Activated T-helper 1 cell treated with anti-CD3 and anti-CD28 coated beads, Interleukin-2, amount 50 U/mL, for 16 hours (primary cell): ENCODE data around the gene TNFAIP8.
"Not testable (repeated sequence)": the region's sequence is repeated elsewhere in the genome, so short reads cannot be mapped to it uniquely, and the experiment has no call there.

ENCODE experiments used
- DNase-seq, 2 donors: peaks; one replicate each; pipeline ENCODE4 v3.0.0-alpha.2; 2020; ENCODE audit warnings: low read depth in 1 of 2, low spot score in 1 of 2

Gene TNFAIP8

DNA sequence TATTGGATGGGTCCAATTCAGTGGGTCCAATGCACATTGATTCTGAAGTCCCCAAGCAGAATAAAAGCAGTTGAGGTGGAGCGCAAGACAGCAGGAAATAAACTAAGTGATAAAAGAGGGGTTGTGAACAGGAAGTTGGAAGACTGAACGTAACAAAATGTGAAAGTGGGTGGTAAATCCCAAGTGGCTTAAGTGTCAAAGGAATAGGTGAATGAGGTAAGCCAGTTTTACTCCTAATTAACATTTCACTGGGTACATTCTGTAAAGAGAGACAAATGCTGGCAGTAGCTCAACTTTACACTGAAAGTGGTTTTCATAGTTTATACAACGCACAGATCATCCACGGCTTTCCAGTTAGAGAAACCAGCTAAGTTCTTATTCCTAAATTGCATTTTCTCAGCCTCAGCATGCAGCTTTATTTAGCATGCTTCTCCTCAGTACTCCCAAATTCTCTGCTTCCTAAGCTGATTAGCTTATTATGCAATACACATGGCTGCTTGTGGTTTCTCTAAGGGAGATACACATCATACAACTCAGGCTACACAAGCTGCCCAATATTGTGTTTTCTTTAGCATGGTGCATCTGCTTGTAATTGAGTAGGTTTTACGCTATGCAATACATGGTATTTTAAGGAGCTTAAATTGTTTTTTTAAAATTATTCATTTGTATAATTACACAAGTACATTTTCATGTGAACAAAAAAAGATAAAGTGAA lies 62.2 kb downstream of the TNFAIP8 start:
- no peak for DNase-seq

GRCh38 chr5:119418606-119419100 lies 62.8 kb downstream of the TNFAIP8 start:
- no peak for DNase-seq

DNA sequence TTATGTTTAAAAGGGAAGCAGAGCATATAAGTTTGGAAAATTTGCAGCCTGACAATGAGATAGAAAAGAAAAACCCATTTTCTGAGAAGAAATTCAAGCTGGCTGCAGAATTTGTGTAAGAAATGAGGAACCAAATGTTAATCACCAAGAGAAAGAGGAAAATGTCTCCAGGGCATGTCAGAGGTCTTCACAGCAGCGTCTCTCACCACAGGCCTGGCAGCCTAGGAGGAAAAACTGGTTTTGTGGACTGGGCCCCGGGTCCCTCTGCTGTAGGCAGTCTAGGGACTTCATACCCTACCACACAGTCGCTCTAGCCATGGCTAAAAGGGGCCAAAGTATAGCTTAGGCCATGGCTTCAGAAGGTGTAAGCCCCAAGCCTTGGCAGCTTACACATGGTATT lies 64.3 kb downstream of the TNFAIP8 start:
- no peak for DNase-seq

DNA sequence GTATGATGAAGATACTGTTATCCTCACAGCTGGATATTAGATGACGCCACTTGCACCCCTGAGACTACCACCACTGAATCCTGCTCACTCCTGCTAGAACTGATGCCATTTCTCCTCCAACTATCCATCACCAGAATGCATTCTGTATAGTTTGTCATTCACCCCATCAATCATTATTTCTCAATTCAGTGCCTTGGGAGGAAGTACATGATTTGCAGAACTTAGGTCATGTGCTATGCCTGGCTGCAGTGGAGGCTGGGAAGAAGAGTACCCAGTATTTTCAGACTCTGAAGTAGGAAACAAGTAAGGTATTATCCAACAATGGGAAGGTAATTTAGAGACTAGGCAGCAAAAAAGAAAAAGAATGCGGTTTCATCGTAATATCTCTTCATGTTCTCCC lies 70.2 kb downstream of the TNFAIP8 start:
- no peak for DNase-seq

DNA sequence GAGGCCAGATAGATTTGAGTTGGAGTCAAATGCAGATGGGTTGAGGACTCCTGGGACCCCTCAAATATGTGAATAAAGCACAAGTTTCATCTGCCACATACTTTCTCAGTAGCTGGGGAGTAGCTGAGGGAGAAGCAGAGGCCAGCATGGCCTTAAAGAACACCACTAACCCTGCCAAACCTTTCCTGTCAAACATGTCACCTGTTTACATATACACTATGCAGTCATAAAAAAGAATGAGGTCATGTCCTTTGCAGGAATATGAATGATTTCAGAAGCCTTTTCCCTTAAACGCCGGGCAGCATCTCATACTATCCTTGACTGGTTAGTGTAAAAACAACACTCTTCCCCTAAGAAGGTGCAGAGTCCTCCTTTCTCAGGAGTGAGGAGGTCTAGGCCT lies 71.2 kb downstream of the TNFAIP8 start:
- DNase-seq, result no peak

GRCh38 chr5:119427596-119427995 lies 71.8 kb downstream of the TNFAIP8 start:
- DNase-seq, result not testable (repeated sequence)

DNA sequence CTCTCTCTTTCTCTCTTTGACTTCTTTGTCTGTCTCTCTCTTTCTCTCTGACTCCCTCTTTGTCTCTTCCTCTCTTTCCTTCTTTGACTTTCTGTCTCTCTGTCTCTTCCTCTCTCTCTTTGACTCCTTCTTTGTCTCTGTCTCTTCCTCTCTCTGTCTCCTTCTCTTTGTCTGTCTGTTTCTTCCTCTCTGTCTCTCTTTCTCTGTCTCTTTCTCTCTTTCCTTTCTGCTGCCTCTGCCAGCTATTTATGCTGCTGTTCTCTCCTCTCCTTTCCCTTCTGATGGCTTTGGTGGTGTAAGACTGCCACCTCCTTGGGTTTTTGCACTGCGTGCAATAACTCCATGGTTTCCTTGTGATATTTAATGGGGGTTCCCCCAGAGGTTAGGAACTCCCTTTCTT lies 72.3 kb downstream of the TNFAIP8 start:
- not testable (repeated sequence) for DNase-seq

GRCh38 chr5:119428574-119428973 lies 72.8 kb downstream of the TNFAIP8 start:
- DNase-seq, result not testable (repeated sequence)

- not testable (repeated sequence) for DNase-seq
Observed at GRCh38 chr5:119432674-119433237, 76.9 kb downstream of the TNFAIP8 start.

- peak; percentile 46 to 47 for DNase-seq
Observed at GRCh38 chr5:119435436-119436132, 79.8 kb downstream of the TNFAIP8 start.

GRCh38 chr5:119437785-119438586 lies 82.2 kb downstream of the TNFAIP8 start:
- not testable (repeated sequence) for DNase-seq

- not testable (repeated sequence) for DNase-seq
Observed at GRCh38 chr5:119438587-119438917, 82.7 kb downstream of the TNFAIP8 start.

DNA sequence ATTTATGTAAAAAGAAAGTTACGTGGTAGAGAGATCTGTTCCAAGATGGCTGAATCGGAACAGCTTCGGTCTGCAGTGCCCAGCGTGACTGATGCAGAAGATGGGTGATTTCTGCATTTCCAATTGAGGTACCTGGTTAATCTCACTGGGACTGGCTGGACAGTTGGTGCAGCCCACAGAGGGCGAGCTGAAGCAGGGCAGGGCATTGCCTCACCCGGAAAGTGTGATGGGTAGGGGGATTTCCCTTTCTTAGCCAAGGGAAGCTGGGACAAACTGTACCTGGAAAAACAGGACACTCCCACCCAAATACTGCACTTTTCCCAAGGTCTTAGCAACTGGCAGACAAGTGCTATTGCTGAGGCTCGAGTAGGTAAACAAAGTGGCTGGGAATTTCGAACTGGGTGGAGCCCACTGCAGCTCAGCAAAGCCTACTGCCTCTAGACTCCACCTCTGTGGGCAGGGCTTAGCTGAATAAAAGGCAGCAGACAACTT lies 83.4 kb downstream of the TNFAIP8 start:
- no peak for DNase-seq

DNA sequence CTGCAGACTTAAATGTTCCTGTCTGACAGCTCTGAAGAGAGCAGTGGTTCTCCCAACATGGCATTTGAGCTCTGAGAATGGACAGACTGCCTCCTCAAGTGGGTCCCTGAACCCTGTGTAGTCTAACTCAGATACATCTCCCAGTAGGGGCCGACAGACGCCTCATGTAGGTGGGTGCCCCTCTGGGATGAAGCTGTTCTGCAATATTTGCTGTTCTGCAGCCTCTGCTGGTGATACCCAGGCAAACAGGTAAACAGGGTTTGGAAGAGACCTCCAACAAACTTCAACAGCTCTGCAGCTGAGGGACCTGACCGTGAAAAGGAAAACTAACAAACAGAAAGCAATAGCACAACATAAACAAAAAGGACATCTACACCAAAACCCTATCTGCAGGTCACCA lies 83.8 kb downstream of the TNFAIP8 start:
- DNase-seq, result not testable (repeated sequence)

- not testable (repeated sequence) for DNase-seq
Observed at GRCh38 chr5:119444643-119445042, 88.8 kb downstream of the TNFAIP8 start.

- no peak for DNase-seq
Observed at GRCh38 chr5:119445544-119445943, 89.7 kb downstream of the TNFAIP8 start.
